ENCODE measurements around the gene APBA3. TPM values are rescaled to one million over a fixed set of nuclear protein-coding genes. Genes with fewer than 3 reads are reported as not detected.

APBA3 gene
- total RNA-seq, 2 experiments from 2014 or later, result 45.8 to 50.0 TPM

- no peaks in the 10 kb centered on the region for H3K27me3 Mint-ChIP-seq
- CTCF ChIA-PET, result no interaction called here
- no peak overlapping the region for H3K4me3 Mint-ChIP-seq
- POLR2A ChIA-PET, result no interaction called here
- ATAC-seq (ENCODE audit: poor library complexity) (no peak), DNase-seq (no peak)
- Histone ChIP-seq H3K4me3 (ENCODE audit: low read length) (no peak overlapping the region), H3K9me3 (ENCODE audit: control insufficient read depth in 1 of 2, insufficient read depth in 1 of 2, low read length in 2 of 2) (peaks cover 0 to 10% of the 10 kb centered on the region in 2 experiments), H3K36me3 (ENCODE audit: insufficient read depth, low read length) (no peaks in the 10 kb centered on the region), H3K27me3 (ENCODE audit: control insufficient read depth in 1 of 2, insufficient read depth in 2 of 2, low read length in 2 of 2) (no peaks in the 10 kb centered on the region), H3K27ac (ENCODE audit: low read depth in 1 of 2, low read length in 2 of 2) (no peak overlapping the region), H3K4me1 (ENCODE audit: insufficient read depth, low read length) (no peaks in the 10 kb centered on the region)
- no peak overlapping the region for H3K27ac Mint-ChIP-seq
- intact Hi-C loops (cut with DNase I, micrococcal nuclease), result no loop called here
- peaks cover 5% of the 10 kb centered on the region for H3K36me3 Mint-ChIP-seq (ENCODE audit: low read depth)
- H3K4me1 Mint-ChIP-seq (ENCODE audit: low read depth), result no peaks in the 10 kb centered on the region
- TF ChIP-seq, protein P1, sequence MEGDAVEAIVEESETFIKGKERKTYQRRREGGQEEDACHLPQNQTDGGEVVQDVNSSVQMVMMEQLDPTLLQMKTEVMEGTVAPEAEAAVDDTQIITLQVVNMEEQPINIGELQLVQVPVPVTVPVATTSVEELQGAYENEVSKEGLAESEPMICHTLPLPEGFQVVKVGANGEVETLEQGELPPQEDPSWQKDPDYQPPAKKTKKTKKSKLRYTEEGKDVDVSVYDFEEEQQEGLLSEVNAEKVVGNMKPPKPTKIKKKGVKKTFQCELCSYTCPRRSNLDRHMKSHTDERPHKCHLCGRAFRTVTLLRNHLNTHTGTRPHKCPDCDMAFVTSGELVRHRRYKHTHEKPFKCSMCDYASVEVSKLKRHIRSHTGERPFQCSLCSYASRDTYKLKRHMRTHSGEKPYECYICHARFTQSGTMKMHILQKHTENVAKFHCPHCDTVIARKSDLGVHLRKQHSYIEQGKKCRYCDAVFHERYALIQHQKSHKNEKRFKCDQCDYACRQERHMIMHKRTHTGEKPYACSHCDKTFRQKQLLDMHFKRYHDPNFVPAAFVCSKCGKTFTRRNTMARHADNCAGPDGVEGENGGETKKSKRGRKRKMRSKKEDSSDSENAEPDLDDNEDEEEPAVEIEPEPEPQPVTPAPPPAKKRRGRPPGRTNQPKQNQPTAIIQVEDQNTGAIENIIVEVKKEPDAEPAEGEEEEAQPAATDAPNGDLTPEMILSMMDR (IDR thresholded peaks at IDR 0.05), result no peak
- no peaks in the 10 kb centered on the region for H3K9me3 Mint-ChIP-seq
Measured at GRCh38 chr19:3775831-3776230, 14.3 kb upstream of the APBA3 start.

GRCh38 chr19:3775374-3775711 is 13.9 kb upstream of the APBA3 start:
- no peaks in the 10 kb centered on the region for H3K27me3 Mint-ChIP-seq
- intact Hi-C loops (cut with DNase I, micrococcal nuclease), result no loop called here
- H3K4me1 Mint-ChIP-seq (ENCODE audit: low read depth), result no peaks in the 10 kb centered on the region
- Histone ChIP-seq H3K4me1 (ENCODE audit: insufficient read depth, low read length) (no peaks in the 10 kb centered on the region), H3K27me3 (ENCODE audit: control insufficient read depth in 1 of 2, insufficient read depth in 2 of 2, low read length in 2 of 2) (no peaks in the 10 kb centered on the region), H3K9me3 (ENCODE audit: control insufficient read depth in 1 of 2, insufficient read depth in 1 of 2, low read length in 2 of 2) (peaks cover 0 to 5% of the 10 kb centered on the region in 2 experiments), H3K36me3 (ENCODE audit: insufficient read depth, low read length) (no peaks in the 10 kb centered on the region), H3K27ac (ENCODE audit: low read depth in 1 of 2, low read length in 2 of 2) (no peak overlapping the region), H3K4me3 (ENCODE audit: low read length) (no peak overlapping the region)
- no peak overlapping the region for H3K27ac Mint-ChIP-seq
- no peaks in the 10 kb centered on the region for H3K9me3 Mint-ChIP-seq
- ChIA-PET CTCF (no interaction called here), POLR2A (no interaction called here)
- DNase-seq (no peak), ATAC-seq (ENCODE audit: poor library complexity) (no peak)
- H3K36me3 Mint-ChIP-seq (ENCODE audit: low read depth), result peaks cover 5% of the 10 kb centered on the region
- TF ChIP-seq, protein P1 (IDR thresholded peaks at IDR 0.05), result no peak
- H3K4me3 Mint-ChIP-seq, result no peak overlapping the region

- Mint-ChIP-seq H3K9me3 (no peaks in the 10 kb centered on the region), H3K27me3 (no peaks in the 10 kb centered on the region), H3K27ac (no peak overlapping the region), H3K4me3 (no peak overlapping the region), H3K4me1 (ENCODE audit: low read depth) (no peaks in the 10 kb centered on the region), H3K36me3 (ENCODE audit: low read depth) (peaks cover 8% of the 10 kb centered on the region)
- Histone ChIP-seq H3K27me3 (ENCODE audit: control insufficient read depth in 1 of 2, insufficient read depth in 2 of 2, low read length in 2 of 2) (no peaks in the 10 kb centered on the region), H3K36me3 (ENCODE audit: insufficient read depth, low read length) (no peaks in the 10 kb centered on the region), H3K4me3 (ENCODE audit: low read length) (no peak overlapping the region), H3K9me3 (ENCODE audit: control insufficient read depth in 1 of 2, insufficient read depth in 1 of 2, low read length in 2 of 2) (peaks cover 0 to 5% of the 10 kb centered on the region in 2 experiments), H3K4me1 (ENCODE audit: insufficient read depth, low read length) (no peaks in the 10 kb centered on the region), H3K27ac (ENCODE audit: low read depth in 1 of 2, low read length in 2 of 2) (no peak overlapping the region)
- intact Hi-C loops (cut with DNase I, micrococcal nuclease), result no loop called here
- ChIA-PET POLR2A (interaction anchor here (0.9 kb wide), 1 partner anchor 12 kb away, joined by 3 read pairs; the partner anchor contains the start of gene MRPL54), CTCF (no interaction called here)
- TF ChIP-seq, protein P1 (IDR thresholded peaks at IDR 0.05), result no peak
- no peak for ATAC-seq (ENCODE audit: poor library complexity)
- DNase-seq, result no peak
Measured at GRCh38 chr19:3774621-3775373, 13.3 kb upstream of the APBA3 start.
